ENCODE results near the gene NPC2.
"Not testable (repeated sequence)": the region's sequence is repeated elsewhere in the genome, so short reads cannot be mapped to it uniquely, and the experiment has no call there.

The NPC2 gene

DNA sequence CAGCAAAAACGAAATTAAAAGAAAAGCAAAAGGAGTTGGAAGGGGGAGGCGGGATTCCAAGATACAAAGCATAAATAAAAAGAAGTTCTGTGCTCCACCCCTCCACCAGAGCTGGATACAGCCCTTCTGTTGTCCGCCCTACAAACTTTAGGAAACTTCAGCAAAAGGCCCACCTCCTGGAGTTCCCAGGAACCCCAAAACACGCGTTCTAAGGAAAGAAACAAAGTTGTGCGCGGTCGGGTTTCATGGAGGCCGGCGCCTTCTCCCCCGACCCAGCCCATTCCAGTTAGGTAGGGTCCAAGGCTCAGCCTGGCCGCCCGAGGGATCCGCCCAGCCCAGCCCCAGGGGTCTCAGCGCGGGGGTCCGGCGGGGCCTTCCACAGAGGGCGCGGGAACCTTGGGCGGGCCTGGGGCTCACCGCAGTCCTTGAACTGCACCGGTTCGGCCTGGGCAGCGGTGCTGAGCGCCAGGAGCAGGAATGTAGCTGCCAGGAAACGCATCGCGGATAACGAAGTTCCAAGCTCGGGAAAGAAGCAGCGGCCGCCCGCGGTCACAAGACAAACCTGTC lies at the start of gene NPC2:
Gene NPC2, minus strand, starts transcription at position 530 of the 567 bp plus-strand sequence. Its CDS starts 31 bp downstream, at position 499.
- DNase-seq = peak in 1 of 2 donors; percentile 18

DNA sequence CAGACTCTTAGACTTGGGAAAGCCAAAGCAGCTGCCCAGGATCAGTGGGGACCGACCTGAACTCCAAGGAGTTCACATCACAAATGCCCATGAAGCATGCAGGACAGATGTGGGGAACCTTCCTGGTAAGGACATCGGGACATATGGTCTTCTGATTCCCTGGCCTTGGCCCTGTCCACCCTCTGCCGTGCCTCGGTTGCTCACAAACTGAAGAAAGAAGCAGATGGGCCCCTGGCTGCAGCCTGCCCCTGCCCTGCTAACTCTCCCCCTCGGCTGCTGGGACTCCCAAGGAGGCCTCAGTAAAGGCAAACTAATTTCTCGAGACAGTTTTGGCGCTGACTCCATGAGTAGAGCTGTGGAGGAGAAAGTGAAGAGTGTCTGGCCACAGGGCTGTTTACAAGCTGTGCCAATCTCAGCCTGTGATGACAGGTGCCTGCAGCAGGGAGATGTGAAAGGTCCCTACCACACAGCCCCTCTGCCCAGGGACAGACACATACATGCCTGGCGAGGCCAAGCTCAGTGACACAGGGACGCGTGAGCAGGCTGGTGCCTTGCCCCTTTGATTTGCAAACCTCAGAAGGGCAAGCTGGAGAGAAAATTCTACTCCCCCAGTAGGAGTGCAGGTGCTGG lies 49.1 kb upstream of the NPC2 start:
- no peak for DNase-seq

DNA sequence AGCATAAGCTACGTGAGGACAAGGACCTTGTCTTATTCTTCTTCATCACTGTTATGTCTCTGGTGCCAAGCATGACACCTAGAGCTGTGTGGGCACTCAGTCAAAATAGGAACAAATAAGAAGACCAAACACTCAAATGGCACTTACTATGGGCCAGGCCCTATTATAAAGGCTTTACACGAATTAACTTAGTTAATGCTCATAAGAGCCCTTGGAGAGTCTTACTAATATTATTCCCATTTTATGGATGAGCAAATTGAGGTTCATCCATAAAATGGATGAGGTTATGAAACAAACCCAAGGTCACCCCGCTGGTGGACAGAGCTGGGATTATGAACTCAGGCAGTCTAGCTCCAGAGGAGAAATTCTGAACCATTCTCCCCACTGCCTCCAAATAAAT lies 48.1 kb upstream of the NPC2 start:
- no peak for DNase-seq

GRCh38 chr14:74539503-74539902 lies 46.4 kb upstream of the NPC2 start:
- DNase-seq = no peak

DNA sequence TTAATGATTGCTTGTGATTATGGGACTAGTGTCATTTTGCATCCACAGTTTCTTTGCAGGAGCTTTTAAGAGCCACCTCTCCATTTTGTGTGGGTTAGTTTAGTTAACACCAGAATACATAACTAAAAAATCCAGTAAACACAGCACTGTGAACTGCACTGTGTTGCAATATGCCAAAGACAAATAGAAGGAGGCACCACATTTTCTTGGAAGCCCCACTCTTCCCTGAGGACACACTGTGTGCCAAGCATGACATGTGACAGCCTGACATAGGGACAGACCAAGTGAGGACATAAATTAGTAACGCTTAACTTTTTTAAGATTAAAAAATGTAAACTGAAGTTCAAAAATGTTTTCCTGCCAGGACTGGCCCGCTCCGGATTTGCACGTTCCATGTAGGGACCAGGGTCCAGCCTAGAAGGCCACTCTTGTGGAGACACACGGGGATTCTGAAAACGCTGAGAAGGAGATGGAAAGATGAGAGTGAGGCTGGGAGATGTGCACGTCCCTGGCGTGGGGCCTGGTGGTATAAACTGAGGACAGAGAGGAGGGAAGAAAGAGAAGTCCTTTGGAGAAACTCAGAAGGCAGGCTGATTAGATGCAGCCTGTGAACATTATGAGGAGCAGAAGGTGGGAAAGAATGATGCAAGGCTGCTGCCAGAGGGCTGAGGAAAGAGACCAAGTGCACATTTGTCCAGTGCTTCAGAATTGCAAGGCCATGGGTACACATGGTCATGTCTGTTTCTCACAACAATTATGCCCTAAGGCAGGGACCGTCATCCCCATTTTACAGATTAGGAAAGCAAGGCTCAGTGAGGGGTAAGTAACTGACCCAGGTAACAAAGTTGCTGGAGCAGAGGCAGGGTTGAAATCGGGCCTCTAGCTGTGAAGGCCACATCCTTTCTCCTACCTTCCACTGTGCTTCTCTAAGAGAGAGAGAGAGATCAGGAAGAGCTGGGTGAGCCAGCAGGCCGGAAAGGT lies 45.6 kb upstream of the NPC2 start:
- no peak for DNase-seq

DNA sequence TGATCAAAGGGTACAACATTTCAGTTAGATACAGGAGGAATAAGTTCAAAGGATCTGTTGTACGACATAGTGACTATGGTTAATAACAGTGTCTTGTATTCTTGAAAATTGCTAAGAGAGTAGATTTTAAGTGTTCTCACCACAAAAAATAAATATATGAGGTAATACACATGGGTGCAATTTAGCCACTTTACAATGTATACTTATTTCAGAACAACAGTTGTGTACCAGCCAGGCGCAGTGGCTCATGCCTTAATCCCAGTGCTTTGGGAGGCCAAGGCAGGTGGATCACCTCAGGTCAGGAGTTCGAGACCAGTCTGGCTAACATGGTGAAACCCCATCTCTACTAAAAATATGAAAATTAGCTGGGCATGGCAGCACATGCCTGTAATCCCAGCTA lies 43.2 kb upstream of the NPC2 start:
- not testable (repeated sequence) for DNase-seq

DNA sequence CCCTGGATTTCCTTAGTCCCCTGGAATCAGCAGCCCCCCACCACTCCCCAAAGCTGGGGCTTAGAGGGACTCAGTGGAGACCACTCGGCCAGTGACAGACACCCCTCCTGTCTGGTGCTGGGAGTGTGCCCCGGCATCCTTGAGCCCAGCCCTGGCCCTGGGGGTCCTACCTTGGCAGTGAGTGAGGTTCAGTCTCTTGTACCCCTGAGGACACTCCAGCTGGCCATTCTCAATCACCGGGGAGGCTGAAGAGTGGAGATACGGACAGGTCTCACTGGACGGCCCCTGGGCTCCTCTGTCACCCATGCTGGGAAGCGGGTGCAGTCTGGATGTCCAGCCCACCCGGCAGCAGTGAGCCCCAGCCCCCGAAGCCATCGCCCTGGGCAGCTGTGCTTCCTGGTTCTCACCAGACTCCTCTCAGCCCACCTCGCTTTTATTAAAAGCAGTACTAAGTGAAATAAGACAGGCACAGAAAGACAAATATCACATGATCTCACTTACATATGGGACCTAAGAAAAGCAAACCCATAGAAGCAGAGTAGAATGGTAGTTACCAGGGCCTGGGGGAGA lies 42.7 kb upstream of the NPC2 start:
- DNase-seq = no peak

GRCh38 chr14:74533576-74533975 lies 40.5 kb upstream of the NPC2 start:
- no peak for DNase-seq

- no peak for DNase-seq
Observed at GRCh38 chr14:74532246-74532645, 39.1 kb upstream of the NPC2 start.

DNA sequence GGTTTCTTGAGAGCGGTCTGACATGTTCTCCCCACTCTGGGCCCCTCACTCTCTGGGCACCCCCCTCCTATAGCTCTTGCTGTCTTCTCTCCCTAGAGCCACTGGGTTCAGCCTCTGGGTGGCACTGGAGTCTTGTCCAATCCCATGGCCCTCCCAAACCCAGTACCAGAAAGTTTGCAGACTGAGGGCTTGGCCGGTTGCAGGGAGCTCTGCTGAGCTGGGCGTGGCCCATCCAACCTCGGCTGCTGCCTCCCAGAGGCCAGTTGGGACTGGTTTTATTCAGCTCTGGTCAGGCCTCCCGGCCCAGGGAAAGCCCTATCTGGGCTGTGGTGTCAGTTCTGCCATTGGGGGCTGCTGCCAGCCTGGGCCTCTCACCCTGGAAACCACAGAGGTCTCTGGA lies 38.4 kb upstream of the NPC2 start:
- no peak for DNase-seq

DNA sequence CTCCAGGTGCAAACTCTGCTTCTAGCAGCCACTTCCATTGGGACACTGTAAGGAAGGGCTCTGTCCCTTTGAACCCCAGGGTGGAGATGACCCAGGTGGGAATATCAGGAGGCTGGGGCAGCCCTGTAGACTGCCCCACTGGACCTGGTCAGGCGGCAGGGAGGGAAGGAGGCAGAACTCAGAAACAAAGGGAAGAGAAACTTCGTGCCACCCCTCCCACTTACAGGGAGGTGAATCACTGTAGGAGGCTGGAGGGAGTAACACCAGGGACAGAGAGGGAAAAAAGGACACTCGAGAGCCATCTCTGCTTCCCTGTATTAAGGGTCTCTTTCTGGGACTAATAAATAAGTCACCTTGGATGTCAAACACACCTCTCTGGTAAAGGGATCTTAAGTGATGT lies 37.9 kb upstream of the NPC2 start:
- DNase-seq = no peak

- DNase-seq = no peak
Observed at GRCh38 chr14:74528886-74529285, 35.8 kb upstream of the NPC2 start.

DNA sequence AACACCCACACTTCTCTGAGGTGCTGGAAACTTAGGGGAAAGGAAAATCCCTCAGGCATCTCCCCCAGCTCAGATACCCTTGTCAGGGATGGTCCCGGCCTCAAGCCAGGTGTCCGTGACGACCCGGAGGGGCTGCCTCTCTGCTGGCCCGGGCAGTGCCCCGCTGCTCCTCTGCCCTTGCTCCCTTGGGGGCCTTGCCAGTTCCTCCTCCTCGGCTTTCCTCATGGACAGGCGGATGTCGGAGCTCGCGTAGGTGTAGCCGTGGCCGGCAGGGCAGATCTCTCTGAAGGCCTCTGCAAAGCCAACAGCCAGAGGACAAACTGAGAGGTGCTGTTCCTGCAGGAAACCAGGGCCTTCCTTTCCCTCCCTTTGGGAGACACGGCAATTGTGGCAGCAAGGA lies 35.3 kb upstream of the NPC2 start:
- DNase-seq = no peak

DNA sequence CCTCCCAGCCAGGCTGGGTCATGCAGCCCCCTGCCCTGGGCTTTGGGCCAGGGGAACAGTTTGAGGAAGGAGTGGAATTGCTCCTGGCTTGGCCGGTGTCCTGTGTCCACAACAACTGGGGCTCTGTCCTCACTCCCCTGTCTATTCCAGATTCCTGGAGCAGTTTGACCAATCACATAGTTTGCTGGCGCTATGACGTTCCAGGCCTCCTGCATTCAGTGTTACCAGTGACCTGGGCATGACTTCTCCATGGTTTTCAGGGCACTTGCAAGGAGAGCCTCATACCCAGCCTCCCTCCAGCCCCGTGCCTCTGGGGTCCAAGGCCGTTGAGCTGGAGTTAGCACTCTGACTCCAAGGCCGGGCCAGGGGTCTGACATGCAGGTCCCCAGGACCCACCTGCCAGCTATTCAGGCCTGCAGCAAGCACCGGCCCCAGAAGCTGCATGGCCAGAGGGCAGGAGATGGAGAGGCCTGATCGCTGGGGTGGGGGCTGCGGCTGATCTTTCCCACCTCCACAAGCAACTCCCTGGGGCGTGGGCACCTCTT lies 34.7 kb upstream of the NPC2 start:
- DNase-seq = no peak

DNA sequence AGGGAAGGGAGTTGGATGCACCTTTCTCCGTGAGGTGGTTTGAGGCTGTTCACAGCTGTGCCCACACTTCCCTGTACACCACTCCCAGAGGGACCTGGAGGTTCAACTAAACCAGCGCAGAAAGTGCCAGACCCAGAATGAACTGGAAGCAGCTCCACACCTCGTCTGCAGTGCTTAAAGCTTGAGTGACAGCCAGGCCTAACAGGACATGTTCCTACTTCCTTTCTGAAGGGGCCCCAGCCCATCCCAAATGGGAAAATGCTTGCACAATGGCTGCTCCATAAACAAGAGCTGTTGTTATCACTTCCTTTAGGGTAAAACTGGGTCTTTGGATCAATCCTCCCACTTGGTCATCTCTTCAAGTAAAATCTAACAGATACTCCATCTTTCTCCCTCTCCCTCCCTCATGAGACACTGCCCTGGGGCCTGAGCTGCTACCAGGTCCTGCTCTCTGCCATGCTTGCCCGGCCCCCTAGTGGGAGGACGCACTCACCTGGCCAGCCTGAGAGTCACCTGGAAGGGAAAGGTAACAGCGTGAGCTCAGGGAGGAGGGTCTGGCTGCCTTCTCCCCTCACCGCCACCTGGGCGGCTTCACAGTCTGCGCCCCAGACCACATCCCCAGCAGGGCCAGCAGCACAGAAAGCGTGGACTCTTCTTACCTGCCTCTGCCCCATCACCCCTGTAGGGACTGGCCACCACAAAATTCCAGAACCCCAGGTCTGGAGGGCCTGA lies 33.9 kb upstream of the NPC2 start:
- DNase-seq = no peak

GRCh38 chr14:74525361-74525851 lies 32.3 kb upstream of the NPC2 start:
- no peak for DNase-seq

- no peak for DNase-seq
Observed at GRCh38 chr14:74524812-74525135, 31.7 kb upstream of the NPC2 start.

- DNase-seq = no peak
Observed at GRCh38 chr14:74524076-74524811, 31.1 kb upstream of the NPC2 start.

DNA sequence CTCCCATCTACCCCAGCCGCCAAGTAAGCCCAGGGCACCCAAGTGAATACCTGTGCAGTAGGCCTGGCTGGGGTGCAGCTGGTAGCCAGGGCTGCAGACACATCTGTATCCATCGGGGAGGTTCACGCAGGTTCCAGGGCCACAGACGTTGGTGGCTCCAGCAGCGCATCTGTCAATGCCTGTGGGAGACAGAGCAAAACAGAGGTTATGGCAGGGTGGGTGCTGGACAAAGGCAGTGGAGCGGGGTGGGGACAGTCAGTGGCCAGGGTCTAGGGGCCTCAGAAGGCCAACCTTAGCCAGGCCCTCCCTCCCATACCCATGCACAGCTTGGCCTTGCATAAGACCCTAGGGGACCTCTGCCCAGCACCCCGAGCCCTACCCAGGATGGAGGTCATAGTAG lies 29.6 kb upstream of the NPC2 start:
- no peak for DNase-seq

- DNase-seq = no peak
Observed at GRCh38 chr14:74521756-74522155, 28.7 kb upstream of the NPC2 start.

GRCh38 chr14:74519316-74520074 lies 26.4 kb upstream of the NPC2 start:
- DNase-seq = no peak
